Medulla oblongata (tissue), 1 donor: ENCODE results near the gene GABBR1.
"Not testable (repeated sequence)": the region's sequence is repeated elsewhere in the genome, so short reads cannot be mapped to it uniquely, and the experiment has no call there.

Source experiments
- DNase-seq: peaks from one replicate; pipeline ENCODE4 v3.0.0-alpha.2; 2015; ENCODE audit errors: extremely low spot score

GABBR1 gene

DNA sequence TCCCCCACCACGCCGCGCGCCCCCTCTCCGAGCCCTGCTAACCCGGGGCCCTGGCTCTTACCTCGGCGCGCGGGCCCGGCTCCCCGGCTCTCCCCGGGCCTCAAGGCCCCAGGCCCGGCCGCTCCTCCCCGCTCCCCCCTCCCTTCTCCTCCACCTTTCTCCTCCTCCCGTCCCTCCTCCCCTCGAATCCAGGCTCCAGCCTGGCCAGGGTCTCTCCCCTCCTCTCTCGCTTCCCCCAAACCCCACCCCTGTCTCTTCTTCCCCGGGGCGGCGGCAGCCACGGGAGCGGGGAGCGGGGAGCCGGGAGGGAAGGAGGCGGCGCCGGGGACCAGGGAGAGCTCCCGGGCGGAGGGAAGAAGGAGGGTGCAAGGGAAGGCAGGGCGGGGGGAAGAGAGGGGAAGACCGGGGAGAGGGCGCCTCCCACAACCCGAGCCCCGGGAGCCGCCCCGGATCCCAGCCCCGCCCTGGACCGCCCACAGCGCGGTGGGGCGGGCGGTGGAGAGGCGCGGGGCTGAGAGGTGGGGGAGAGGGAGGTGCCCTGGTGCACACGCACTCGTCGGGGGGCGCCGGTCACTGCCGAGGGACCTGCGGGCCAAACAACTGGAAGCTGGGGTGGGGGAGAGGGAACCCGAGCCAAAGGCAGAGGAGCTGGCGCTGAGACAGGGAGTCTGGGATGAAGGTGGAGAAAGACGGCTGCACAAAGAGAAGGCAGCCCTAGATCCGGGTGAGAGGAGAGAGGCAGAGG lies at the start of gene GABBR1:
GABBR1 (minus strand) TSS at position 395 of the 745 bp plus-strand sequence. CDS start 798 bp downstream, outside the sequence.
- DNase-seq: peak; percentile 88

DNA sequence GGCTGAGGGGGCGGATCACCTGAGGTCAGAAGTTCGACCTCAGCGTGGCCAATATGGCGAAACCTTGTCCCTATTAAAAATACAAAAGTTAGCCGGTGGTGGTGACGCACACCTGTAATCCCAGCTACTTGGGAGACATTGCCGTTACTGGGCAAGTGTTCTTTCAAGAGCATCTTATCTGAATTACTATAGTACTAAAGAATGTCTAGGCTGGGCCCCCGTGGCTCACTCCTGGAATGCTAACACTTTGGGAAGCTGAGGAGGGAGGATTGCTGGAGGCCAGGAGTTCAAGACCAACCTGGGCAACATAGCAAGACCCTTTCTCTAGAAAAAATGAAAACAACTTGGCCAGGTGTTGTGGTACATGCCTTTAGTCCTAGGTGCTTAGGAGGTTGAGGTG lies 48.8 kb upstream of the GABBR1 start:
- DNase-seq: no peak

DNA sequence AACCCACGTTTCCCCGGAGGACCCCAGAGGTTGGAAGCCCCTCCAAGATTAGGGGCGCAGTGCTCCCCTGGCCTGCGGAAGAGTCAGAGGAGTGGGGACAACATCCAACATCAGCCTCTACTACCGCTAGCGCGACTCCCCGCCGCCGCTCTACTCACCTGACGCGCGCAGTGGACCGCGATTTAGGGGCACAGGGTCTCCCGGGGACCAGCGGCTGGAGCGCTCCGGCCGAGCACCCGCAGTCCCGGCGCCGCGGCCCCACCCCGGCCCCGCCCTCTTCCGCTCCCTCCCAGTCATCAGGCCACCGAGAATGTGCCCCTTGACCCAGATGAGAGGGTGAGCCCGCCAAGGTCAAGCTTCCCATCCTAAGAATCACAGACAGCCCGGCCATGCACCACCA lies 47.9 kb upstream of the GABBR1 start, which contains the start of gene ZFP57:
ZFP57 (minus strand) TSS at position 249 of the 400 bp plus-strand sequence. CDS start 4,149 bp downstream, outside the sequence.
- DNase-seq: no peak

DNA sequence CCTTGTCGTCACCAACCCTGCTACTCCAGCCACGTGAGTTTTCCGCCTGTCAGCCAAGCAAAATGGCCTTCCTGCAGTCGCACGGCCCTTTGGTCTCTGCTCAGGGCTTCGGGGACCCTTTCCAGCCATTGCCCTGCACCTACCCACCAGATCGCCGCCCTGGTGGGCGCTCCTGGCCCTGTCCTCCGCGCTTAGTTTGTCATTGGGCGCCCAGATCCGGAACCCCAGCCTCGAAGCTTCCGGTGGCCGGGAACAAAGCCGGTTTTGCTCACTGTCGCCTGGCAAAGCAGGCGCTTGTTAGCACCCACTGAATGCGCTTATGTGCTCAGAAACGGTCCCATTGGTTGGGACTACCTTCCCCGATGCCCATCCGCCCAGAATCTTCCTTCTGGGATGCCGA lies 47.4 kb upstream of the GABBR1 start:
- no peak for DNase-seq

DNA sequence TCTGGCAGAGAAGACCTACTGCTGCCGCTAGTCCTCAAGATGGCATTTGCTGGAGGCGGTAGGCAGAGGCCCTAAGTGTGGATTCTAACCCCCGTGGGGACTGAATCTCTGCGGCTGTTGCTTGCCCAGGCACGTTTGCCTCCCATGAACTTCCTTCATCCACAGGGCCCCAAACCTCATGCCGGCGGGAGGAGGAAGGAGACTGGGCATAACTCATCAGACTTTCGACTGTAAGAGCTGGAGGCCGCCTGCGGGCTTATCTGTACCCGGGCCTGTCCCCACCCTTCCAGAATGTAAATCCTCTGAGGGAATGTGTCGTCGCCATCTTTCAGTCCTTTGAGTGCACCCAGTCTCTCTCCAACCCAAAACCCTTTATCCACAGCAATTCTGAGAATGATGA lies 47.0 kb upstream of the GABBR1 start:
- no peak for DNase-seq

DNA sequence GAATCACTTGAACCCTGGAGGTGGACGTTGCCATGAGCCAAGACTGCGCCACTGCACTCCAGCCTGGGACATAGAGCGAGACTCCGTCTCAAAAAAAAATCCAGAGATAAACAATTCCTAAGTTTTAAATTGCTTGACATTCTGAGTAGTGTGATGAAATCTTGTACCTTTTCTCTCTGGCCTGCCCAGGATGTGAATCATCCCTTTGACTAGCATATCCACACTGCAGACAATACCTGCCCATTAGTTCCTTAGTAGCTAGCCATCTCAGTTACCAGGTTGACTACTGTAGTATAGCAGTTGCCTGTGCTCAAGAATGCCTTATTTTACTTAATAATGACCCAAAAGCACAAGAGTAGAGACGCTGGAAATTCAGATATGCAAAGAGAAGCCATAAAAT lies 45.1 kb upstream of the GABBR1 start:
- no peak for DNase-seq

DNA sequence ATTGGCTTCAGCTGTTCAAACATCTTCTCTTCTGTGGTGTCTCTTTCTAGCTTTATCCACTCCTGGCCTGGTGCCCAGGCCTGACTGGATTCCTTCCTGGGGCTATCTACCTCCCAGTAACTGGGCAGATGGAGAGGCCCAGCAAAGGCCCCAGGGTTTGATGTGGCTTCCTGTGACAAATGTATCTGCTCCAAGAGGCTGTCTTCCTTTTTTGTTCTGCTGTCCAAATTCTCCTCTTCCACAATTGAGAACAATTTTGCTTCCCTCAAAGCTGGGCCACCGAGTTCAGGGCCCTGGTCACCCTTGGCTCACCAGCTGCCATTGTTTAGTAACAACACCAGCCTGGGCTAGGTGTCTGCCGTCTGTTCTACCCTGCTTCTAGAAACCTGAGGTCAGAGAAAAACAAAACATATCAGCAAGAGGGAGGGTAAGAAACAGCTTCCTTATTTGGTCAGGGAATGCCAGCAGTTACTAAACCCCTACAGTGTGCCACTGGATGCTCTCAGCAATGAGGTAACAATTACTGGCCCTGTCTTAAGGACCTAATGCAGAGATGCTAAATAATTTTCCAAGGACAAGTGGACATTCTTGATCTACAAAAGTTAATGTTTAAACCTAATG lies 44.1 kb upstream of the GABBR1 start:
- DNase-seq: no peak

DNA sequence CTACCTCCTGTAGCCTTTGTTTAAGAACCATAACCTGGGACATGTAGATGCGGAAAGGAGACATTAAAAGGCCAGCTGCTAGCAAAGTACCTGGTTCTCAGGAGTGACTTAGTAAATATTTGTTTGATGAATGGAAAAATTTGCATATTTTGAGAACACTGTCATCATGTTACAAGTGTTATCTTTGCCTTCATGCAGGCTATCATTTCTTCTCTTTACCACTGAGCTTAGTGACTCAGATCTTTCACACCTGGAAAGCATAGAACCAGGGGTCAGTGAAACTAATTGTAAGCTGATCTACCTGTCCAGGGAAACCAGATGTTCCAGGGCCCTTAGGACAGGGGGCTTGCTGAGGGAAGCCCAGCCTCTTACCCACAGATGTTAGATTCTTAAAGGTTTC lies 42.6 kb upstream of the GABBR1 start:
- no peak for DNase-seq

DNA sequence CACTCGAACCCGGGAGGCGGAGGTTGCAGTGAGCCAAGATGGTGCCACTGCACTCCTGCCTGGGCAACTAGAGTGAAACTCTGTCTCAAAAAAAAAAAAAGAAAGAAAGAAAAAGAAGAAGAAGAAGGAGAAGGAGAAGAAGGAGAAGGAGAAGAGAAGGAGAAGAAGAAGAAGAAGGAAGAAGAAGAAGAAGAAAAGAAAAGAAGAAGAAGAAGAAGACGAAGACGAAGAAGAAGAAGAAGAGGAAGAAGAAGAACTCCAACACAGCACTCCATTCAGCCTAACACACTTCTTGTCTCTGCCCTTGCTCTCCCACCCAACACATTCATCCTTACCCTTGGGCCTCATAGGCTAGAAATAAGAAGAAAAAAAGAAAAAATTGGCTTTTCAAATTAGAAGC lies 41.0 kb upstream of the GABBR1 start:
- no peak for DNase-seq

DNA sequence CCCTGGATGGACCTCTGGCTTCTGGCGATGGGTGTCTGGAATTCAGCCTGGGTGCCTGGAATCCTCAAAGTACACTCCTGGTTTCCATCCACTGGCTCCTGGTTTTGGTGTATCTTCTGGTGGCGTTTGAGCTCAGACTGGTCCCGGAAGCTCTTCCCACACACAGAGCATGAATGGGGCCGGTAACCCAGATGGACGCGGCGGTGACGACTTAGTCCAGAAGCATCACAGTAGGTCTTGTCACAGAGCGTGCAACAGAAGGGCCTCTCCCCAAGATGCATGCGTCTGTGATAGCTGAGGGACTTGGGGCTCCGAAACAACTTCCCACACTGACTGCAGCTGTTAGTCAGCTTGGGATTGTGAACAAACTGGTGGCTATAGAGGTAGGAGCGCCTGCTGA lies 40.2 kb upstream of the GABBR1 start:
- no peak for DNase-seq

DNA sequence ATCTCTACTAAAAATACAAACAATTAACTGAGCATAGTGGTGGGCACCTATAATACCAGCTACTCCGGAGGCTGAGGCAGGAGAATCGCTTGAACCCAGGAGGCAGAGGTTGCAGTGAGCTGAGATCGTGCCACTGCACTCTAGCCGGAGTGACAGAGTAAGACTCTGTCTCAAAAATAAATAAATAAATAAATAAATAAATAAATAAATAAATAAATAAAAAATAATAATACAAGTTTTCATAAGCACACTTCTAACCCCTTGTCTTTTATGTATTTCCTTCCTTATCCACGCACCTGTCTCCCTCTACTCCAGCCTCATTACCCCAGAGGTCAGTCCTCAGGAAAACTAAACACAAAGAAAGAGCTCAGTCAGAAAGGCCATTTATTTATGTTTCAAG lies 39.1 kb upstream of the GABBR1 start:
- DNase-seq: not testable (repeated sequence)

DNA sequence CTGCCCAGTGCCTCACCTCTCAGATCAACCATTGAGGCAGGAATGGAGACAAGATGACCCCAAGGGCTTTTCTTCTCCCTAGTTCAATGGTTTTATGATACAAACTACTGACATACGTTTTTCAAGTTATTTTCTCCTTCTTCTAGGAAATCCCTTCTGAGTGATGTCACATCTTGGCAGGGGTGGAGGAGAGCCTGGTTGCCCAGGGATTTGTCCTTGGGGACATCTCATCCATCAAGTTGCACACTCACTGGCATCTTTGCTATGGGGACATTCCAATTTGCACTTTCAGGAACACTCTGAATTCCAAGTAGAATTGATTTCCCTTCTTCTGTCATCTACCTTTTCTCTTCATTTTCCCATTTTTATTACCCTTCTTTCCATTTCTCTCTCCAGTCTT lies 38.0 kb upstream of the GABBR1 start:
- DNase-seq: no peak

DNA sequence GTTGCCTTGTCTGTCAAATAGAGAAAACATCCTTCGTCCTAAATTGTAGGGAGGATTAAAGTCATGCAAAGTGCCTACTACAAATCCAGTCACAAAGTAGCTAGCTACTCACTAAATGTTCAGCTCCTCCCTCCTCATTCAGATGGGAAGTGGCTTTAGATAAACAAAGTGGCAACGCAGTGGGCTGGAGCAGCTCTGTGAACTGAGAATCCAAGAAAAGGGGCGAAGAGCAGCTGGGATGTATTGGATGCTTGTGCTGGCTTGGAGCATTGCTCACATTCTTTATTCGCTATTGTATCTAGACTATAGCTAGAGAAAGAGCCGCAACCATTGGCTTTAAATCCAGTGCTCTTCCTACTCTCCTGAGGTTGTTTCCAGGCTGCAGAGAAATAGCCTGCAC lies 34.2 kb upstream of the GABBR1 start:
- no peak for DNase-seq

DNA sequence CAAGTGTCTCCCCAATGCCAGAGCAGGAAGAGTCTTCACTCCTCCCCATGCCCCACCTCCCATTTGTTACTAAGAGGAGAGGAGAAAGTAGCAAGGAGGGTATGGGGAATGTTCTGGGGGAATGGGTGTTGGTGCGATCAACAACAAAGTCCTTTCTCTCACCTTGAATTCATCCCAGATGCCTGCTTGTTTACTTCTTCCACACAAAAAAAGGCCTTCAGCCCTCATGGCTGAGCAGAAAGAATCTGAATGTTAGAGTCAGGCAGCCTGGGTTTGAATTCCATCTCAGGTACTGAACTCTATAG lies 33.8 kb upstream of the GABBR1 start:
- DNase-seq: no peak

DNA sequence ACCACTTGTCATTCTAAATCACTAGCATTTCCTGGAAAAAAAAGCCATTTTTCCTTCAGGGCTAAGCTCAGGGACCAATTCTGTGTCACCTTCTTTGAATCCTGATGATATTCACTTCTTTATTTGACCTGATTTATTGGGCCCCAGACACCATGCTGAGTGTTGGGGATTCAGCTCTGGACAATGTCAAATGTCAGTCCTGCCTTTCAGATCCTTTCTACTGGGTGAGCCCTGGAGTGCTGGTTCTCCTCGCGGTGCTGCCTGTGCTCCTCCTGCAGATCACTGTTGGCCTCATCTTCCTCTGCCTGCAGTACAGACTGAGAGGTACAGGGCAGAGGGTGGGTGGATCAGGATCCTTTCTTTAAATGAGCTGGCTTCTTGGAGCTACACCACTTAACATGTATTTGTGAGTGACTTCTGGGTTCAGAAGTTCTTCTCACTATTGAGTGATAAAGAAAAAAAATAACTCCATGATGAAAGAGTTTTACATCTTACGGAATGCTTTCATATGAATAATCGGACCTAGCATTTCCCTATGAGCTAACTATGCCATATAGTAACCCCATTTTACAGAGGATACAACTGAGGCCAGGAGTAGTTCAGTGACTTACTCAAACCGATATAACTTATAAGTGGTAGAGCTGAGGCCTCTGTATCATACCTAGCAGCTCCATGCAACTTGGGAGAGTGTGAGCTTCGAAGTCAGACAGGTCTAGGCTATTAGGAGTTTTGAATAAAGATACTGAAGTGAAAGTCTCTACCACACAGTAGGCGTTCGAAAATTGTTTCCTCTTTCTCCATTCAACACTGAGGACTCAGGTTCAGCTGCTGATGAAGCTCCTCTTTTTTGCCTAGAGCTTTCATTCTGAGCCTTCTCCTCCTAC lies 33.2 kb upstream of the GABBR1 start:
- no peak for DNase-seq

DNA sequence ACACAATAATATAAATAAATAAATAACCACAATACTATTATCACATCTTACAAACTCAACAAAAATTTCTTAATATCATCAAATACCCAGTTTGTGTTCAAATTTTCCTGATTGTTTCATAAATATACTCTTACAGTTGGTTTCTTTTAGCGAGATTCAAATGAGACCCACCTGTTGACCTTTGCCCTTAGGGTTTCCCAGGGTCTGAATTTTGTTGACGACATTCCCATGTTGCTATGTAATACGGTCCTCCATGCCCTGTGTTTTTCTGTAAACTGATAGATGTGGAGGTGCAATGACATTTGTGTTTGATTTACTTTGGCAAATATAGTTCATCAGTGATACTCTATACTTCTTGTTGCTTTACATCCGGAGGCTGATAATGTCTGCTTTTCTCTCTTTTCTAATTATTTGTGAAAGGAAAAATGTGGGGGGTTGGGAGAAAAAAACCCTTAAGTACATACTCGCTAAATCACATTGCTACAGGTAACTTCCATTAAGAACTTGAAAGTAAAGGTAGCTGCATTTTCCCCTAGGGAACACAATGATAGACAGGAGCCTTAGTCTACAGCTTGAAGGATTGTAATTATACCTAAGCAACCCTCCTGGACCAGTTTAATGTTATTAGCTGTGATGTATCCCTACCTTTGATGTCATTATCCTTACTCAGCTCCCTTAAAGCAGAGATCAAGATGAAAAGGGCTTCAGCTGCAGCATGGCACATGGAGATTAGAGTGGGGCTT lies 30.5 kb upstream of the GABBR1 start:
- DNase-seq: no peak

DNA sequence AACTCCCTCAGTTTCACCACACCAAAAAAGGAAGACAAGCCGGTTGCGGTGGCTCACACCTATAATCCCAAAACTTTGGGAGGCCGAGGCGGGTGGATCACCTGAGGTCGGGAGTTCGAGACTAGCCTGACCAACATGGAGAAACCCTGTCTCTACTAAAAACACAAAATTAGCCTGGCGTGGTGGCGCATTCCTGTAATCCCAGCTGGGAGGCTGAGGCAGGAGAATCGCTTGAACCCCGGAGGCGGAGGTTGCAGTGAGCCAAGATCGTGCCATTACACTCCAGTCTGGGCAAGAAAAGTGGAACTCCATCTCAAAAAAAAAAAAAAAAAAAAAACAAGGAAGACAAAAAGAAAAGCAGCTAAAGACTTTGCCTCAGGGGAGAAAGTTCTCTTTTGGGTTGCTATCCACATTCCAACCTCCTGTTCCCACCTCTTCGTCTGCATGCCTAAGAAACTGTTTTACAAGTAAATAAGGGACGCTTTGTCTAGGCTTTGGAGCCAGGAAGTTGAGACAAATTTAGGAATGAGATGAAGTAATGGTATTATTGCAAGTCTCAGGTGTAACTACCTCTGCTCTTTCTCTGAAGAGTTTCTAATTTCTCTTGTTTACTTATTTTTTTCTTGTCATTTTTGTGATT lies 28.6 kb upstream of the GABBR1 start:
- DNase-seq: not testable (repeated sequence)

DNA sequence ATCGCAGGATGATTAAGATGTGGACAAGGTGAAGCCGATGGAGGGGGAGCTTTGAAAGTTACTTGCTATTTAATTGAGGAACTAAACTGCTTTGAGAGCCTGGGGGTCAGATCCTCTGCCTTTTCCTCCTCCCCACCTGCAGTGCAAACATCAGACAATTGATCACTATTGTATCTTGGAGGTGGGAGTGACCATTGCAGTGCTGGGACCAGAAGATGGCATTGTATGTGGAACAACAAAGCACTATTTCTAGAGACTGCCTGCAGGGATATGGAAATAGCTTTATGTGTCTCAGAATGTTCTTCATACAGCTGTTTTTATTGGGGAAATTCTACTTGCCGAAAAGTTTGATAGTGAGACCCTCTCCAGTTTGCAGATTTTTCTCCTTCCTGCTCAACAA lies 28.1 kb upstream of the GABBR1 start:
- no peak for DNase-seq

DNA sequence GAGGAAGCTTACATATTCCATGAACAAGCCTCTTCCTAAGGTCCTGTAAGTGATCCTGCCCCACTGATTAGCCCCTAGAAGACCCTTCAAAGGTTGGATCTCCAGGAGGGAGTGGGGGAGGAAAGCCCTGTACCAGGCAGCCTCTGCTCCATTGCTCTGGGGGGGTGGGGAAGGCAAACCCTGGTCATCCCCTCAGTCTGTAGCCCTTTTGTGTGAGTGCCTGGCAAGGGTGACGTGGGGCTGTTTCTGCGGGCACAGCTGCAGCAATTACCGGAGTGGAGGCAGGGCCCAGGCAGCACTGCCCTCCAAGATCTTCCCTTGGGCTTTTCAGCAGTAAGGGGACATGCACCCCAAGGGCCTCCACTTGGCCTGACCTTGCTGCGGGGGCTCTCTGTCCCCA lies 23.8 kb upstream of the GABBR1 start, which contains the start of gene MOG:
MOG (plus strand) TSS at position 295 of the 400 bp plus-strand sequence. CDS start 118 bp downstream, outside the sequence.
- DNase-seq: peak; percentile 94

DNA sequence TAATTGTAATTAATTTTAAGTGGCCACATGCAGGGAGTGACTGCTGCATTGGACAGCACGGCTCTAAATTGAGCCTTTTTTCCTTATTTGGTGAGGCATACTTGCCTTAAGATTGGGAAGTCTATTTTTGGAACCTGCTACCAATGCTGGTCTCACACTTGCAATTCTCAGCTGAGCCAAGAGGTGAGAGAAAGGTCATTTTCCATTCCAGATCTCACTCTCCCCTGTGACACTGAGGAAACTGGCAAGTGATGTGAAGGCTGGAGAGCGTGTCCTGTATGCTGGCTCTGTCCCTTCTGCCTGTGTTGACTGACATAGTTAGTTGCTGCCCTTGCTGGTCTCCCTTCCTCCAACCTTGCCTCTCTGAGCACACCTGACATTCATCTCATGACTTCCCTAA lies 23.2 kb upstream of the GABBR1 start:
- peak; percentile 69 for DNase-seq

DNA sequence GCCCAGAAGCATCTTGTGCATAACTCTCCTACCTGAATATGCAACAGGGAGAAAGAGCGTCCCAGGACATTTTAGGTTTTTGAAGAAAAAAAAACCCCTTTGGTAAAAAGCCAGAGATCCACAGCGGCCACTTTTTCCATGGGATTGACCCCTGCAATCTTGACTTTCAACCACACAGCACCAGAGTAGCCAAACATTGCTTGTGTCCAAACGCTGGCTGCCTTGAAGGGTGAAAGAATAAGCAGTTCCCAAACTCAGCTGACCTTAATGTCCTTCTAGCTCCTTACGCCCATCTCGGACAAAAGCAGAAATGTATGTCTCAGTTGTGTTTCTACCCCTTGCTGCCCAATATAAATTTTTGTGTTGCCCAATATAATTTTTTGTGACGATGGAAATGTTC lies 22.7 kb upstream of the GABBR1 start:
- no peak for DNase-seq
